Prostate gland (tissue), 2 donors: ENCODE results near the gene STK11. TPM values are rescaled to one million over a fixed set of nuclear protein-coding genes. Genes with fewer than 3 reads are reported as not detected.

Experiments
- DNase-seq: peaks from one replicate; pipeline ENCODE4 v3.0.0-alpha.2; 2019; ENCODE audit warnings: low spot score
- H3K27ac ChIP-seq, 2 donors: fragments of 200-600 bp; sonication (generic); 2 replicates each; pipeline ENCODE4 v1.5.1; 2017 to 2019
- H3K27me3 ChIP-seq: fragments of 200-600 bp; sonication (generic); replicated peaks from 2 replicates; pipeline ENCODE4 v1.5.1; 2019; ENCODE audit not compliant: insufficient read depth
- H3K36me3 ChIP-seq, 2 donors: fragments of 200-600 bp; sonication (generic); 1 replicate in 1 of 2; 2 replicates in 1 of 2; pipeline versions ENCODE4 v1.5.1 to v1.8.1; 2017 to 2019
- H3K4me1 ChIP-seq: fragments of 200-600 bp; sonication (generic); replicated peaks from 2 replicates; pipeline ENCODE4 v1.5.1; 2019
- H3K4me3 ChIP-seq, 2 donors: fragments of 200-600 bp; sonication (generic); 2 replicates each; pipeline ENCODE4 v1.5.1; 2017 to 2019
- H3K9me3 ChIP-seq: fragments of 200-600 bp; sonication (generic); 2 replicates; pipeline ENCODE4 v1.5.1; 2017
- POLR2A ChIP-seq: fragments of 450-650 bp; IDR thresholded peaks from one replicate; pipeline ENCODE4 v1.6.1; 2016; ENCODE audit warnings: antibody characterized with exemption, mild to moderate bottlenecking
- POLR2AphosphoS5 ChIP-seq: sonication (generic); formaldehyde crosslinking; IDR thresholded peaks from one replicate; pipeline ENCODE4 v1.6.1; 2017; ENCODE audit warnings: antibody characterized with exemption
- WGBS: methylation state at CpG from one replicate; pipeline ENCODE4 v1.1.5; 2018; 5-methylcytosine and 5-hydroxymethylcytosine counted together
- intact Hi-C: fragments of 100-400 bp; cut with DNase I; formaldehyde crosslinking; loops from one replicate; pipeline ENCODE4 v1.14.2; 2022
- total RNA-seq, 2 donors: library from RNA; depleted of rRNA; stranded (reverse); fragments of >200 nt; gene quantifications; one replicate each; pipeline ENCODE4 v1.1.0, GENCODE V29; 2016
- TF ChIP-seq, protein P1 (sequence below), 4 experiments: fragments of 200-600 bp in 2 of 4; fragments of 450-650 bp in 2 of 4; sonication (generic) in 2 of 4; IDR thresholded peaks; 1 replicate in 3 of 4; 2 replicates in 1 of 4; pipeline ENCODE4 v1.5.1; 2016 to 2019; ENCODE audit warnings: antibody characterized with exemption in 4 of 4, mild to moderate bottlenecking in 2 of 4, moderate library complexity in 2 of 4

The STK11 gene
- total RNA-seq, 2 donors from 2014 or later: 75.1 to 157 TPM

DNA sequence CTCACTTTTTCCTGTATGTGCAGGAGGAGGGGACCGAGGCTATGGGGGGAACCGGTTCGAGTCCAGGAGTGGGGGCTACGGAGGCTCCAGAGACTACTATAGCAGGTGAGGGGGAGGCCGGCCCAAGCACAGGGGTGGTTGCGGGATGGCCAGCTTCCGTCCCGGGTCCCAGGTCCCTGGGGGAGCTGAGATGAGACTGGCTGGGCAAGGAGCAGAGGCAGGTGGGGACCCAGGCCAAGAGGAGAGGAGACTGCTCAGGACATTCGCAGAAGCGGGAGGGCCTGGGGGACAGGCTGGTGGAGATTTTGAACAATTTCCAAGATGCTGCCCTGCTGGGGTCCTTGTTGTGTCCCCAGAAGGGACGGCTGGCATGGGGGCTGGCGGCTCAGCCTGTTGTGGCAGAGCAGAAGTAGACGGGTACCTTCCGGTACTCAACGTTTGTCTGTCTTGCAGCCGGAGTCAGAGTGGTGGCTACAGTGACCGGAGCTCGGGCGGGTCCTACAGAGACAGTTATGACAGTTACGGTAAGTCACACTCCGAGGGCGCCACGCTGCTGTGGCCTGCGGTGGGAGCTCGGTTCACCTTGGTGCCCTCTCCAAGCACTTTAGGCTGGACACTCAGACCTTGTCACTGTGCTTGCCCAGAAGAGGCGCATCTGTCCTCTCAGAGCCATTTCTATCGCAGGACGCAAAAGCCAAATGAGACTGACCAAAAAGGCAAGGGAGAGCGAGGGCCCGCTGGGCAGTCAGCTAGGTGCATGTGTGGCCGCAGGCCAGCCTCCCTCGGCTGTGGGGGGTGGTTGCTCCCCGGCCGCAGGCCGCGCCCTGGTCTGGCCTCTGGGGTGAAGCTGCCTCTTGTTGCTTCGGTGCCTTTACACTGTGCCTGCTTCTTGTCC lies 66.2 kb downstream of the STK11 start:
- H3K9me3 ChIP-seq: no peaks in the 10 kb centered on the region
- TF ChIP-seq POLR2A (no peak), POLR2AphosphoS5 (no peak)
- TF ChIP-seq, protein P1, sequence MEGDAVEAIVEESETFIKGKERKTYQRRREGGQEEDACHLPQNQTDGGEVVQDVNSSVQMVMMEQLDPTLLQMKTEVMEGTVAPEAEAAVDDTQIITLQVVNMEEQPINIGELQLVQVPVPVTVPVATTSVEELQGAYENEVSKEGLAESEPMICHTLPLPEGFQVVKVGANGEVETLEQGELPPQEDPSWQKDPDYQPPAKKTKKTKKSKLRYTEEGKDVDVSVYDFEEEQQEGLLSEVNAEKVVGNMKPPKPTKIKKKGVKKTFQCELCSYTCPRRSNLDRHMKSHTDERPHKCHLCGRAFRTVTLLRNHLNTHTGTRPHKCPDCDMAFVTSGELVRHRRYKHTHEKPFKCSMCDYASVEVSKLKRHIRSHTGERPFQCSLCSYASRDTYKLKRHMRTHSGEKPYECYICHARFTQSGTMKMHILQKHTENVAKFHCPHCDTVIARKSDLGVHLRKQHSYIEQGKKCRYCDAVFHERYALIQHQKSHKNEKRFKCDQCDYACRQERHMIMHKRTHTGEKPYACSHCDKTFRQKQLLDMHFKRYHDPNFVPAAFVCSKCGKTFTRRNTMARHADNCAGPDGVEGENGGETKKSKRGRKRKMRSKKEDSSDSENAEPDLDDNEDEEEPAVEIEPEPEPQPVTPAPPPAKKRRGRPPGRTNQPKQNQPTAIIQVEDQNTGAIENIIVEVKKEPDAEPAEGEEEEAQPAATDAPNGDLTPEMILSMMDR (IDR thresholded peaks at IDR 0.05): no peak
- peak; percentile 34 for DNase-seq
- peak overlapping the region; percentile 85 to 99 for H3K4me3 ChIP-seq
- 62% methylated on average over 37 of the region's 37 CpGs for WGBS
- H3K27ac ChIP-seq: peak overlapping the region; percentile 98 to 100
- intact Hi-C loops: loop anchor here (10.0 kb wide), 1 partner anchor 133 kb away; the partner anchor contains the start of genes DAZAP1 and GAMT
- no peaks in the 10 kb centered on the region for H3K27me3 ChIP-seq
- peaks cover 9 to 34% of the 10 kb centered on the region in 2 donors for H3K36me3 ChIP-seq
- H3K4me1 ChIP-seq: peaks cover 63% of the 10 kb centered on the region

GRCh38 chr19:1272423-1273262 lies 67.1 kb downstream of the STK11 start:
- peaks cover 9 to 34% of the 10 kb centered on the region in 2 donors for H3K36me3 ChIP-seq

GRCh38 chr19:1273263-1274041 lies 67.9 kb downstream of the STK11 start:
- H3K27me3 ChIP-seq: no peaks in the 10 kb centered on the region
- H3K4me1 ChIP-seq: peaks cover 55% of the 10 kb centered on the region
- 72% methylated on average over 25 of the region's 25 CpGs for WGBS
- DNase-seq: no peak
- peak overlapping the region; percentile 7 to 100 for H3K27ac ChIP-seq
- peaks cover 9 to 34% of the 10 kb centered on the region in 2 donors for H3K36me3 ChIP-seq
- peak overlapping the region in 1 of 2 donors; percentile 10 for H3K4me3 ChIP-seq
- no peaks in the 10 kb centered on the region for H3K9me3 ChIP-seq
- intact Hi-C loops: loop anchor here (10.0 kb wide), 1 partner anchor 131 kb away; the partner anchor contains the start of genes DAZAP1 and GAMT
- TF ChIP-seq, protein P1 (IDR thresholded peaks at IDR 0.05): no peak
- TF ChIP-seq POLR2AphosphoS5: no peak
- no peak for TF ChIP-seq POLR2A

More at GRCh38 chr19:1272423-1273262, 67.1 kb downstream of the STK11 start:
- no peak for TF ChIP-seq POLR2A
- no peak for TF ChIP-seq POLR2AphosphoS5
- TF ChIP-seq, protein P1 (IDR thresholded peaks at IDR 0.05): no peak
- DNase-seq: peak; percentile 14
- WGBS: 50% methylated on average over 33 of the region's 33 CpGs
- Histone ChIP-seq H3K27ac (peak overlapping the region; percentile 98 to 100), H3K4me1 (peaks cover 57% of the 10 kb centered on the region), H3K27me3 (no peaks in the 10 kb centered on the region), H3K9me3 (no peaks in the 10 kb centered on the region), H3K4me3 (peak overlapping the region in 1 of 2 donors; percentile 99)
- intact Hi-C loops: loop anchor here (10.0 kb wide), 1 partner anchor 132 kb away; the partner anchor contains the start of genes DAZAP1 and GAMT

DNA sequence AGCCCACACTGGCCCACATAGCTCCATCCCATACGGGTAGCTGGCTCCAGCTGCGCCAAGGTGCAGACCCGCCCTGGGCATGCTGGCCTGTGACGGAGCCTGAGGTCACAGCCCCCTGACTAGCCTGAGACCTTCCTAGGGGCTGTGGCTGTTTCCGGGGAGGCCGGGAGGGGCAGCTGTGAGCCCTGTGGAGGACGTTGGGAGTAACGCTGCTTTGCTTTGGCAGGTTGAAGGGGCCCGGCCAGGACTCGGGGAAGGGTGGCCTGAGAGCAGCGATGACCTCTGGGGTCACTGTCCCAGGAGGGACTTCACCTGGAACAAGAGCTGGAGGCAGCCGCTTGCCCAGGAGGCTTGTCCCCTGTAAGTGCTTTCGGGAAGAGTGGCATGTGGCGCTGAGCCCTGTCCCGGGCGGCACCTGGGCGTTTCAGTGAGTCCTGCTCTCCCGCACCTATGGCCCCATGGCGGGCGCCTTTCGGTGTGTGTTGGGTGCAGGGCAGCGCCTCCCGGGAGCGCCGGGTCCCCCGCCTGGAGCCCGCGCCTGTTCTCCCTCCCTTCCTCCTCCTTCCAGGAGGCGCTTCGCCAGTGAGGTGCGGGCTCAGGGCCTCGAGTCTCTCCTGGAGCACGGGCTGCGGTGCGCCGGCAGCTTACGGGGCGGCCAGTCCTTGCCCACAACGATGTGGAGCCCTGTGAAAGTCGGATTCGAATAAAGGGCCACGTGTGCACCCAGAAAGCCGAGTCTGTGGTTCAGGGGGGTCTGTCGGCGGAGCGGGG lies 68.7 kb downstream of the STK11 start:
- peak; percentile 17 for DNase-seq
- H3K36me3 ChIP-seq: peaks cover 9 to 34% of the 10 kb centered on the region in 2 donors
- no peaks in the 10 kb centered on the region for H3K9me3 ChIP-seq
- TF ChIP-seq, protein P1 (IDR thresholded peaks at IDR 0.05): no peak
- TF ChIP-seq POLR2AphosphoS5 (no peak), POLR2A (no peak)
- peak overlapping the region; percentile 94 to 99 for H3K27ac ChIP-seq
- H3K4me1 ChIP-seq: peaks cover 51% of the 10 kb centered on the region
- H3K27me3 ChIP-seq: no peaks in the 10 kb centered on the region
- 66% methylated on average over 46 of the region's 46 CpGs for WGBS
- intact Hi-C loops: loop anchor here (10.0 kb wide), 1 partner anchor 131 kb away; the partner anchor contains the start of genes DAZAP1 and GAMT
- peak overlapping the region; percentile 53 to 78 for H3K4me3 ChIP-seq
